Activated CD4-positive, CD25-positive, alpha-beta regulatory T cell treated with anti-CD3 and anti-CD28 coated beads, Interleukin-2, amount 50 U/mL, for 16 hours (primary cell): ENCODE data around the gene NCBP2.
"Not testable (repeated sequence)": the region's sequence is repeated elsewhere in the genome, so short reads cannot be mapped to it uniquely, and the experiment has no call there.

Experiments
- DNase-seq: peaks from one replicate; pipeline ENCODE4 v3.0.0-alpha.2; 2020; ENCODE audit warnings: low read depth, low spot score

NCBP2 gene

DNA sequence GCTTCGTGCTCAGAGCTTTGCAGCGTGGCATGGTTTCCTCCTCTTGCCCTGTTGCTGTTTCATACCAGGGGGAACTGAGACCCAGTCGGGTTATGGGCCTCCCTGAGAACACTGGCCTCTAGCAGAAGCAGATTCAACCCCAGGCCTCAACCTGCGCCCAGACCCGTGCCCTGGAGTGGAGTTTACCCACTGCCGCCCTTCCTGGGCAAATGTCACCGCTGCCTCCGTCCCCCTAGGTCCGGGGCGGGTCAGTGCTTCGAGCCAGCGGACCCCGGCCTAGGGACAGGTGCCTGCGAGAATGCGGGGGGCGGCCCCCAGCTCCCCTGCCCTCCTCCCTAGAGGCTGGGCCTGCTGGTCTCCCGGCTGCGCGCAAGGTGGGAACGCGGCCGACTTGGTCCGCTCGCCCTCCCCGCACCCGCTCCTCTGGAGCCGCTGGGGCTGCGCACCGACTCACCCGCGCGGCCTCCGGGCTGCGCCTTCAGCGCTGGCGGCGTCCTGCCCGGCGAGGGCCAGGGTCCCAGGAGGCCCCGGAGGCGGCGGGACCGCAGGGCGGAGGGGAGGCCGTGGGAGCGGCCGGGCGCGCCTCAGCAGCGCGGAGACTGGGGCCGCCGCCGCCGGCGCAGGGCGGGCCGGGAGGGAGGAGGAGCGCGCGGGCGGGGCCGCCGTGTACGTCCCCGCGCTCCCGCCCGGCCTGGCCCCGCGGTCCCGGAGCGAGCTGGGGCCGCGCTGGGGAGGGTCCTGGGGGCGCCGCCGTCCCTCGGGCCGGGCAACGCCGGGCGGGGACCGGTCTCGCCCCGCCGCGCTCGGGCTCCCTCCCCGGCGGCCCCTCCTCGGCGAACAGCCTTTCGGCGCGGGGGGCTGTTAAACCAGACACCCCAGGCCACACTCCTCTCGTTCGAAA lies 26.2 kb upstream of the NCBP2 start, which contains the start of gene PIGZ:
Gene PIGZ, minus strand, starts transcription at position 601 of the 901 bp plus-strand sequence. CDS start 16,802 bp downstream, outside the sequence.
- DNase-seq, result no peak

DNA sequence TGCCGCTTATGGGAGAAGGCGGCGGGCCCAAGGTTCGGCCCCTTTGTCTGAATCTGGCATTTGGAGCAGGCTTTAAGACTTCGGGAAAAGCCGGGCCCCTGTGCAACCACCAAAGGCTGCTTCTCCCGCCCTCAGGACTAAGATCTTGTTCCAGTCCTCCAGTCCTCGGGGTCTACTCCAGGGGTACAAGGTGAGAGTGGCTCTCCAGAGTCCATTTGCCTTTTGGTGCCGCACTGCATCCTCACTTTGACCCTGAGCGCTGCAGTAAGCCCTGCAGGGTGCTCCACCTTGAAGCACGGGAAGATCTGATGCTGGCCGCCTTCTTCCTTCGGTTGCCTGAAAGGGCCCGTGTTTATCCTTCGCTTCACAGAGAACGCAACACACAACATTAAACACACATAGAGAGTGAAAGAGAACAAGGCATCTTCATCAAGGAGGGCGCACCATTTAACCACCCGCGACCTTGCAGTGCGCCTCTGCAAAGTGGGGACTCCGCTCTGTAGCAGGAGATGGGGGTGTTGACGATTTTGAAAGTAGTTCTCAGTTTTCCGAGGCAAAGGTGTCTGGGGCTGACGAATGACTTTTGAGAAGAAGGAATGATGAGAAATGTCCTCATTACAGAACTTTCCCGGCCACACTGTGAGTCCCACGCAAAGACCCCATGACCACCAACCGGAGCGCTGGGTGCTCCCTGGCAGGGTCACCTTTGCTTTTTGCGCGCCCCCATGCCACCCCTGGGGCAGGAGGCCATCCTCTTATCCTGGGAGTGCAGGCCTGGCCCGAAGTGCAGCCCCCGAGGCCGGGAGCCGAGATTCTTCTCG lies 25.3 kb upstream of the NCBP2 start:
- DNase-seq, result no peak

DNA sequence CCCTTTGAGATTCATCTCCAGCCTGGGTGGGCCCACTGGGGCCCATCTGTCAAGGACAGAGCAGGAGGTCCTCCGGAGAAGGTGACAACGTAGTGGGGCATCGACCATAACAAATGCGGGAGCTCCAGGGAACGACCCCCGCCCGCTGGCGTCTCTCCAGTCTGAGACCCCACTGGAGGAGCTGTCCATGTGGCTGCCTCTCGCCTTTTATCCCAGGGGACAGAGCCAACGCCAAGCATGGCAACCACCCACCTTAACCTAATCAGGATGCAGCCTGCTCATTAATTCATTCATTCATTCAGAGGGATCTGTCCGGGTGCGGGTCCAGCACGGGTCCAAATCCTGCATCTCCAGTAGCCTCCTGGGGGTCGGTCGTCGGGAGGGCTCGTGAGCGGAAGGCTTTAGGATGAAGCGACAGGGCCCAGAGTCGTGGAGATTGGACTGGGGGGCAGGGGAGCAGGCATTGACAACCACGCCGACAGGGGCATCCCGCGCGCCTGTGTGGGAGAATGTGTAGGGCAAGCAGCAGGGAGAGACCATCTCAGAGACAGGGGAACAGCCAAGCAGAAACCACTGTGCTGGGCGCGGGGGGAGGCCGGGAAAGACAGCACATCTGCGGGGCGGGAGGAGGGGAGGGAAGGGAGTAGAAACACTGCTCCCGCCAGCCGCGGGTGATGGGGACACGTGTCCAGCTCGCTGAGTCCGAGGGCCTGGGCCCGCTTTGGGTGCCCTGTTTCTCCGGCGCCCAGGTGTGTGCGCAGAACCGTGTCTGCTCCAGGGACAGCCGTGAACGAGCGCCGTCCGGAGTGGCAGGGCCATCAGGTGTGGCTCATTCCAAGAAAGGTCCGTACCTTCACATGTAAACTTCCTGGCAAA lies 24.4 kb upstream of the NCBP2 start:
- no peak for DNase-seq

DNA sequence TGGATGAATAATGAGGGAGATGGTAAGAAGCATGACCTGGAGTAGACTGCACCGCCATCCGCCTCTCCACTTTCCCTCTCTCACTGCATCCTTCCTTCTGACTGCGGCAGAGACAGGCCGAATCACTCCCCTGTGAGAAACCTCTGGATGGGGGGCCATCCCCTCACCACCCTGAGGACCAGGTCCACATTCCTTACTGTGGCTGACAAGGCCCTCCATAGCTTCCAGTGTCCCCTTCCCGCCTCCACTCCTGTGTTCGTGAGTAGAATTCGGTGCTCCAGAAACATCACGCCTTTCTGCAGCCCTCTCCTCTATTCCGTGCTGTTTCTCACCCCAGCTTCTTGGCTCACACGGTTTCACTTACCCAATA lies 23.5 kb upstream of the NCBP2 start:
- DNase-seq, result no peak

DNA sequence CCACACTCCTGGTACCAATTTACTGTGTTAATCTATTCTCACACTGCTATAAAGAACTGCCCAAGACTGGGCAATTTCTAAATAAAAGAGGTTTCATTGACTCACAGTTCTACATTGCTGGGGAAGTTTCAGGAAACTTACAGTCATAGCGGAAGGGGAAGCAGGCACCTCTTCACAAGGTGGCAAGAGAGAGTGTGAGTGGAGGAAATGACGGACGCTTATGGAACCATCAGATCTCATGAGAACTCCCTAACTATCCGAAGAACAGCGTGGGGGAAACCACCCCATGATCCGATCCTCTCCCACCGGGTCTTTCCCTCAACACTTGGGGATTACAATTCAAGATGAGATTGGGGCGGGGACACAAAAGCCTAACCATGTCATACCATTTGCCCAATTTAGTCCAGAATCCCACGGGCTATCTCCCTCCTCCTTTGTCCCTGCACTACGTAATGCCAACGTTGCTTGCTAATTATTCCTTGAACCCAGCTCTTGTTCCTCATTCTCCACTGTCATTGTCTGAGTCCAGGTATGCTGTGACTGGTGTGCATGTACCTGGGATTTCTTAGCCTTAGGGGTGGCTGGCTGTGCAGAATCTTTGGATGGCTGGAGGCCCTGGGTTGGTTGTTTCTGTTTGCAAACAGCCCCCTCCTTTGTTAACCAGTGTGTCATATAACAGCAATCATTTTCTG lies 22.9 kb upstream of the NCBP2 start:
- DNase-seq, result no peak

DNA sequence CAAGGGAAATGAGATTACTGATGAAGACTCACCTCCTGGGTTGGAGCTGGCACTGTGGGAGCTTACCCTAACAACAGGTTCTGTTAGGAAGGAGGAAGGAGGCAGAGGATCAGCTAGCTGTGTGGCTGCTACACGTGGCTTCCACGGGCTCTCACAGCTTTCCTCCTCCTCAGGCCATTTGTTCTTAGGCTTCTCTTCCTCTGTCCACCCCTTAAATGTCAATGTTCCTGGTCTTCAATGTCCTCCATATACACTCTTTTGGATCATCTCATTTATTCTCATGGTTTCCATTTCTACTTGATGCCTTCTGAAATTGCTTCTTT lies 21.3 kb upstream of the NCBP2 start:
- no peak for DNase-seq

DNA sequence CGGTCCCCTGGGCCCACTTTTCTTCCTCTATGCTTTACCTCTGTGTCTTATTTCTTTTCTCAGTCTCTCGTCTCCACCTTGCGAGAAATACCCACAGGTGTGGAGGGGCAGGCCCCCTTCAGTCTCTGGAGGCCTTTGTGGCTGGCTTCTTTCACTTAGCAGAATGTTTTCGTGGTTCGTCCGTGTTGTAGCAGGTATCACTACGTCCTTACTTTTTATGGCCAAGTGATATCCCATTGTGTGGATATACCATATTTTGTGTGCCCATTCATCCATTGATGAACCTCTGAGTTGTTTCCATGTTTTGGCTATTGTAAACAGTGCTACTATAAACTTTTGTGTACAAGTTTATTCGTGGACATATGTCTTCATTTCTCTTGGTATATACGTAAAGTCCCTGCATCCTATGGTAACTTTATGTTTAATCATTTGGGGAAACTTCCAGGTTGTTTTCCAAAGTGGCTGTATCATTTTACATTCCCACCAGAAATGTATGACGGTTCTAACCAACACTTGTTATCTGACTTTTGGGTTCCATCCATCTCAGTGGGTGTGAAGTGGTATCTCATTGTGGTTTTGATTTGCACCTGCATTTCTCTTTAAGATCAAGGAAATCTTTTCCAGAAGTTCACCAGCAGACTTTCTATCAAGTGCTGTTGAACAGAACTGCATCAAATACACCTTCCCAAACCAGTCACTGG lies 20.8 kb upstream of the NCBP2 start:
- DNase-seq, result no peak

DNA sequence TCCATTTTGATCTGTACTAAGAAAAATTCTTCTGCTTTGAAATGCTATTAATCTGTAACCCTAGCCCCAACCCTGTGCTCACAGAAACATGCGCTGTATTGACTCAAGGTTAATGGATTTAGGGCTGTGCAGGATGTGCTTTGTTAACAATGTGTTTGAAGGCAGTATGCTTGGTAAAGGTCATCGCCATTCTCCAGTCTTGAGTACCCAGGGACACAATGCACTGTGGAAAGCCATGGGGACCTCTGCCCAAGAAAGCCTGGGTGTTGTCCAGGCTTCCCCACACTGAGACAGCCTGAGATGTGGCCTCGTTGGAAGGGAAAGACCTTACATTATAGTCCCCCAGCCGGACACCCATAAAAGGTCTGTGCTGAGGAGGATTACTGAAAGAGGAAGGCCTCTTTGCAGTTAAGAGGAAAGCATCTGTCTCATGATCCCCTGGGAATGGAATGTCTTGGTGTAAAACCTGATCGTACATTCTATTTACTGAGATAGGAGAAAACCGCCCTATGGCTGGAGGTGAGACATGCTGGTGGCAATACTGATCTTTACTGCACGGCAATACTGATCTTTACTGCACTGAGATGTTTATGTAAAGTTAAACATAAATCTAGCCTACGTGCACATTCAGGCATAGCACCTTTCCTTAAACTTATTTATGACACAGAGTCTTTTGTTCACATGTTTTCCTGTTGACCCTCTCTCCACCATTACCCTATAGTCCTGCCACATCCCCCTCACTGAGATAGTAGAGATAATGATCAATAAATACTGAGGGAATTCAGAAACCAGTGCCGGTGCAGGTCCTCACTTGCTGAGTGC lies 20.0 kb upstream of the NCBP2 start:
- DNase-seq, result no peak

DNA sequence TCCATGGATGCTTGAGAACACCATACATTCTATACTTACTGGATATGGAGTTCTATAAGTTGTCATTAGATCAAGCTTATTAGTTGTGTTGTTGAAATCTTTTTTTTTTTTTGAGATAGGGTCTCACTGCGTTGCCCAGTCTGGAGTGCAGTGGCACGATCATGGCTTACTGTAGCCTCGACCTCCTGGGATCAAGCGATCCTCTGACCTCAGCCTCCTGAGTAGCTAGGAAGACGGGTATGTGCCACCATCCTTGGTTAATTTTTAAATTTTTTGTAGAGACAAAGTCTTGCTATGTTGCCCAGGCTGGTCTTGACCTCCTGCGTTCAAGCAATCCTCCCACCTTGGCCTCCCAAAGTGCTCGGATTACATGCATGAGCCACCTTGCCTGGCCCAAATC lies 12.5 kb upstream of the NCBP2 start:
- no peak for DNase-seq

DNA sequence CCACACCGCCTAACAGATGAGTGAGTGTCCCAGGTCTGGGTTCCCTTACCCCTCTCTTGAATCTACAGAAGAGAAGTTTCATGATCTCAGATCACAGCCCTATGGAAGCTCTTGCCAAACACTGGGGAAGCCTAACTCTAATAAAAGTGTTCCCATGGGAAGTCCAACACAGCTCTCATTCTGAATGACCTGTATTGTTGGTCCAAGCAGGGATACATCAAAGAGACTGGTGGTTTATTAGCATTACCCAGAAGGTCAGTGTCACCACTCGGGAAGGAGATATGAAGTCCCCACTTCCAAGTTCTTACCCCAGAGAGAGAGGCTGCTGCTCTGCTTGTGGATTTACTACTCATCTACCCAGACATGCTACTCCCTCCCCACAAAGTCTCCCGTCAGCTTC lies 9.0 kb upstream of the NCBP2 start:
- no peak for DNase-seq

DNA sequence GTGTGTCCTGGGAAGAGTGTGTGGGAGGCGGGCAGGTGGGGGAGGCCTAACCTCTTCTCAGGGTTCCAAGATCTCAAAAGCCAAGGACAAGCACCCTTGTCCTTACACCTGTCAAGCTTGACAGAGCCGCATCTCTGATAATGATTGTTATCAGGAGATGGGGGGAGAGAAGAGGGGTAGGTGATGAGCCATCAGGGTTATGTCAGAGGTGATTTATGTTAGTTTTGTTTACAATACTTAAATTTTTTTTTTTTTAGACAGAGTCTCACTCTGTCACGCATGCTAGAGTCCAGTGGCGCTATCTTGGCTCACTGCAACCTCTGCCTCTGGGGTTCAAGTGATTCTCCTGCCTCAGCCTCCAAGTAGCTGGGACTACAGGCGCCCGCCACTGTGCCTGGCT lies 7.4 kb upstream of the NCBP2 start:
- no peak for DNase-seq

DNA sequence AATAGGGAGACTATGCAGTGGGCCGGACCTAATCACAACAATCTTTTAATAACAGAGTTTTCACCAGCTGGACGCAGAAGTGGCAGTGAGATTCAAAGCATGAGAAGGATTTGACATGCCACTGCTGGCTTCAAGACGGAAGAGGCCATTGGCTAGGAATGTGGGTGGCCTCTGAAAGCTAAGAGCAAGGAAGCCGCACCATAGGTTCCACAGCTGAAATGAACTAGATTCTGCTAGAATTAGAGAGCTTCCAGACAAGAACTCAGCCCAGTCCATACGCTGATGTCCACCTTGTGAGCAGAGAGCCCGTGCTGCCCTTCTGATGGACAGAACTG lies 6.9 kb upstream of the NCBP2 start:
- no peak for DNase-seq

DNA sequence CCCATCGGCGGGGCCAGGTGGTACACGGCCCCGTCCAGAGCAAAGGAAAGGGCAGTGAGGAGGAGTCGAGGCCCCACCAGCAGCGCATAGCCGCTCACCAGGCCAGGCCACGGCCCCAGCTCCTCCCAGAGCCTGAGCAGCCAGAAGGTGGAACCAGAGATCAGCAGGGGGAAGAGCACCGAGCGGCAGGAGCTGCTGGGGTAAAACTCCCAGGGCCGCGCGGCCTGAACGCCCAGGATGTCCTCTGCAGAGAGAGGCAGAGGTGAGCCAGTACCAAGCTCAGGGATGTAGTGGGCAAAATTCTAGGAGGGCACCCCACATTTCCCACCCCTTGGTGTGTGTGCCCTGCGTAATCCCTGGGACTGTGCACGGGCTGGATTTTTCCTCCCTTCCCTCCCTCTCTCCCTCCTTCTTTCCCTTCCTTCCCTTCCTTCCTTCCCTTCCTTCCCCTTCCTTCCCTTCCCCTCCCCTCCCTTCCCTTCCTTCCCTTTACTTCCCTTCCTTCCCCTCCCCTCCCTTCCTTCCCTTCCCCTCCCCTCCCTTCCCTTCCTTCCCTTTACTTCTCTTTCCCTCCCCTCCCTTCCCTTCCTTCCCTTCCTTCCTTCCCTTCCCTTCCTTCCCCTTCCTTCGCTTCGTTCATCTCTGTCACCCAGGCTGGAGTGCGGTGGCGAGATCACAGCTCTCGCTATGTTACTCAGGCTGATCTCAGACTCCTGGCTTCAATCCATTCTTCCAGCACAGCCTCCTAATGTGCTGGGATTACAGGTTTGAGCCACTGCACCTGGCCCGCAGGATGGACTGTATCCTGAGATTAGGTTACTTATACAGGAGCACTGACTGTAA lies 6.3 kb upstream of the NCBP2 start:
- DNase-seq, result no peak

DNA sequence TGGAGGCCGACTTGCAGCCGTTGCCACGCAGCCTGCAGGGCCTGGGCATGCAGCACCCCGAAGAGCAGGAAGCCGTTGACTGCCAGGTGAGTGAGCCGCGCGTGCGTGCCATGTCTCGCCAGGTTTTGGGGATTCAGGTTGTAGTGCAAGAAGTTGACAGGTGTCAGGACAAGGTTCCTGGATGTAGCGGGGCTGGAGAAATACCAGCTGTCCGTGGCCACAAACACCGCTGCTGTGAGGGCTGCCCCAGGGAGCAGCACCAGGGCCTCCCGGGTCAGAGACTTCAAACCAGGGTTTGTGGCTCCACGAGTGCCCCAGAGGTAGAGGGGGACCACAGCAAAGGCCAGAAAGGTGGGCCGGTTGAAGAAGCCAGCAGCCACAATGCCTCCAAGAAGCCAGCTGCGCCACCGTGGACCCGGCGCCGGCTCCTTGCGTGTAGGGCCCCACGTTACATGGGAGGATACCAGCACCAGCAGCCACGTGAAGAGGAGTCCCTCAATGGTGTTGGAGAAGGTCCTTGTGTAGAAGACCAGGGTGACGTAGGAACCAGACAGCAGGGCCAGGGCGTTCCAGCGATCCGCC lies 5.6 kb upstream of the NCBP2 start:
- DNase-seq, result no peak

DNA sequence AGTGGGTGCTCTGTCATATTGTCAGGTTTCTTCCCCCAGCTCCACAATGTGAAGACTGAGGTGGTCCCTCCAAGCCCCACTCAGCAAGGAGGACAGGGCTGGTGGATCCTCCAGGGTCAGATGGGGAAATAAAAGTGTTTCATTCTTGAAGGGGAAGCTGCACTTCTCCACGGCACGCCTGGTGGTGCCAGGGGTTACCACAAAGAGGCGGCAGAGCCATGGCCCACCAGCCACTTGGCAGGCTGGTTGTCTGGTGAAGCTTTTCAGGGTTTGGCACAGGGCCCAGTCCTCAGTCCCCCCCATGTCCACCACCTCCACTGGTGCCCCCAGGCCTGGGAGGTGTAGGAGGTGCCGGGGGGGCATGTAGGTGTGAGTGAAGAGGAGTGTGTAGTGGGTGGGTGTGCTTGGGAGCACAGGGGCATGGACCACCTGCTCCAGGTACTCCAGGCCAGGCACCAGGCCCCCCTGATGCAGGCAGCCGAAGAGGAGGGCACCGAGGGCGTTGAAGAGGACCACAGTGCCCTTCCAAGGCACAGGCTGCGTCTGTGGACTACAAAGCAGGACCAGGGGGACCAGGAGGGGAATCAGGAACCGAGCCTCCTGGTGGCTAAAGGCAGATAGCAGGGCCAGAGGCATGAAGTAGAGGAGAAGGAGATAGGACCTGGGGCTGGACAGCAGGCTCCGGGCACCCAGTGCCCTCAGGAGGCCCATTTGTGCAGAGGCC lies 5.0 kb upstream of the NCBP2 start:
- no peak for DNase-seq

DNA sequence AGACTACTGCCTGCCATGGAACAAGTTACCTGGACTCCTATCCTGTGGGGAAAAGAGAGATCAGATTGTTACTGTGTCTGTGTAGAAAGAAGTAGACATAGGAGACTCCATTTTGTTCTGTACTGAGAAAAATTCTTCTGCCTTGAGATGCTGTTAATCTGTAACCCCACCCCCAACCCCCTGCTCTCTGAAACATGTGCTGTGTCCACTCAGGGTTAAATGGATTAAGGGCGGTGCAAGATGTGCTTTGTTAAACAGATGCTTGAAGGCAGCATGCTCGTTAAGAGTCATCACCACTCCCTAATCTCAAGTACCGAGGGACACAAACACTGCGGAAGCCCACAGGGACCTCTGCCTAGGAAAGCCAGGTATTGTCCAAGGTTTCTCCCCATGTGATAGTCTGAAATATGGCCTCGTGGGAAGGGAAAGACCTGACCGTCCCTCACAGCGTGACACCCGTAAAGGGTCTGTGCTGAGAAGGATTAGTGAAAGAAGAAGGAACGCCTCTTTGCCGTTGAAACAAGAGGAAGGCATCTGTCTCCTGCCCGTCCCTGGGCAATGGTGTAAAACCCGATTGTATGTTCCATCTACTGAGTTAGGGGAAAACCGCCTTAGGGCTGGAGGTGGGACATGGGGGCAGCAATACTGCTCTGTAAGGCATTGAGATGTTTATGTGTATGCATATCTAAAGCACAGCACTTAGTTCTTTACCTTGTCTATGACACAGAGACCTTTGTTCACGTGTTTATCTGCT lies 1.9 kb upstream of the NCBP2 start:
- DNase-seq, result not testable (repeated sequence)

DNA sequence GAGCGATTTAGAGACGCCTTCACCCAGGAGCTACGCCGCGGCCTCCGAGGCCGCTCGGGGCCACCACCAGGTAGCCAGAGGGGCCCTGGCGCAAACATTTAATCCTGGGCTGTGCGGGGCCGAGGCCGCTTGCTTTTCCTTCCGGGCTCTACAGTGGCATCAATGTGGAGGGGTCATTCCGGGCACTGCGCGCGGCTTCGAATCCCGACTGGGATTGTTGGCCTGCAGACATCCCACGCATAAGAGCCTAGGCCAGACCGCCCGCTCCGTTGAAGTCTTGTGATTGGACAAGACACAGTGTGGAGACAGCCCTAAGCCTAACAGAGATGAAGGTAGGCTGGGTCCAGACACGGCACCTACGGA lies 568 bp upstream of the NCBP2 start:
- no peak for DNase-seq
